SK-N-SH treated with all-trans-retinoic acid at 6 μM for 48 hours (cell line): Measurements from ENCODE around the gene RBM38.

Experiments used
- CREB5 ChIP-seq: fragments of 250-450 bp; sonication (Bioruptor Pico); IDR thresholded peaks from 2 replicates; pipeline ENCODE4 v1.5.1; 2020; ENCODE audit warnings: low read depth, mild to moderate bottlenecking, moderate library complexity
- ESRRG ChIP-seq: fragments of 250-450 bp; sonication (Bioruptor Pico); IDR thresholded peaks from 2 replicates; pipeline ENCODE4 v1.6.1; 2021; ENCODE audit warnings: mild to moderate bottlenecking
- ZFP30 ChIP-seq: fragments of 450-650 bp; formaldehyde crosslinking; IDR thresholded peaks from 2 replicates; pipeline ENCODE4 v1.5.0; 2022; ENCODE audit warnings: mild to moderate bottlenecking, moderate library complexity
- ZNF565 ChIP-seq: fragments of 450-650 bp; formaldehyde crosslinking; conservative IDR thresholded peaks from 2 replicates; pipeline ENCODE4 v1.5.0; 2020; ENCODE audit warnings: low read depth, mild to moderate bottlenecking, moderate library complexity
- ZNF8 ChIP-seq: fragments of 450-650 bp; formaldehyde crosslinking; IDR thresholded peaks from 2 replicates; pipeline ENCODE4 v1.5.0; 2020; ENCODE audit warnings: mild to moderate bottlenecking, moderate library complexity

- TF ChIP-seq ESRRG (CRISPR knock-in tag) (no peak), CREB5 (CRISPR knock-in tag) (no peak), ZNF565 (no peak), ZNF8 (CRISPR knock-in tag) (no peak), ZFP30 (CRISPR knock-in tag) (no peak)
Observed at GRCh38 chr20:57408131-57408530, 16.9 kb downstream of the RBM38 start.
